Measurements from ENCODE around the gene DUSP18. TPM values are rescaled to one million over a fixed set of nuclear protein-coding genes. Genes with fewer than 3 reads are reported as not detected.
A peak's percentile ranks its signal among the peaks of the same experiment; 100 is the strongest.

The DUSP18 gene
- total and polyA plus RNA-seq, 2 of the 13 experiments (the other 11 are each of a cell fraction or from before 2014, with no cell fraction given) = 1.4 to 2.3 TPM

- no peak for DNase-seq (ENCODE audit: low spot score)
- H3K27ac ChIP-seq (ENCODE audit: extremely low read length, insufficient read depth, low read length) = no peak overlapping the region
- FAIRE-seq = no peak
- TF ChIP-seq NCOA2 (CRISPR knock-in tag; IDR thresholded peaks at IDR 0.05) = no peak
- TF ChIP-seq SSRP1 (CRISPR knock-in tag; IDR thresholded peaks at IDR 0.05) = no peak
- no peak for TF ChIP-seq NFKBIZ (CRISPR knock-in tag; IDR thresholded peaks at IDR 0.05)
- no peak for TF ChIP-seq NFE2 (CRISPR knock-in tag; IDR thresholded peaks at IDR 0.05)
- no peak for TF ChIP-seq NFKB2 (CRISPR knock-in tag; IDR thresholded peaks at IDR 0.05; ENCODE audit: borderline replicate concordance)
- TF ChIP-seq ARNT (IDR thresholded peaks at IDR 0.05) = no peak
- no peak for TF ChIP-seq PHF8 (CRISPR knock-in tag; IDR thresholded peaks at IDR 0.05)
- no peak for TF ChIP-seq GABPA (IDR thresholded peaks at IDR 0.05; ENCODE audit: low read depth, low read length)
- no peak for TF ChIP-seq GABPA (CRISPR knock-in tag; IDR thresholded peaks at IDR 0.05; ENCODE audit: low read depth)
- no peak for TF ChIP-seq STAG1 (CRISPR knock-in tag; IDR thresholded peaks at IDR 0.05)
- peaks cover 4 to 32% of the 10 kb centered on the region in 2 experiments; a peak in 3 of 5 replicates for H3K27me3 ChIP-seq (ENCODE audit: control insufficient read depth in 1 of 2, insufficient read depth in 2 of 2, low read length in 2 of 2)
- in situ Hi-C loops (cut with HindIII; ENCODE audit: extremely low pct_ligation_motif_present, low pct_unique_long_range_greater_than_20kb) (no loop called here), intact Hi-C loops (cut with micrococcal nuclease; ENCODE audit: unreplicated experiment) (no loop called here)
- no peak for ATAC-seq
- H3K4me3 ChIP-seq (replicated peaks in 1 of 3; ENCODE audit: insufficient read depth in 1 of 3, low read depth in 2 of 3, low read length in 3 of 3) = no peak overlapping the region
- no peak overlapping the region for H3K4me2 ChIP-seq (ENCODE audit: low read depth, low read length)
- peaks cover 9% of the 10 kb centered on the region for H3K4me1 ChIP-seq (ENCODE audit: insufficient read depth, low read length)
- WGBS (ENCODE audit: low lambda C conversion rate) = 76% methylated on average over 7 of the region's 7 CpGs
- no peaks in the 10 kb centered on the region for H3K36me3 ChIP-seq (replicated peaks in 1 of 2; ENCODE audit: control insufficient read depth in 1 of 2, insufficient read depth in 2 of 2, low read length in 2 of 2)
- ChIA-PET CTCF (ENCODE audit: low intra/inter-chr PET ratio, low total read pairs) (no interaction called here), POLR2A (no interaction called here)
- H3K9ac ChIP-seq (ENCODE audit: insufficient read depth, low read depth, low read length) = no peak overlapping the region
- no TSS peak for BruUV-seq (replicated peaks)
- H3K9me3 ChIP-seq (ENCODE audit: low read length) = no peaks in the 10 kb centered on the region
- peaks cover 5% of the 10 kb centered on the region; the same call in 1 of the 2 replicates for H4K20me1 ChIP-seq (ENCODE audit: insufficient read depth, low read length)
- H3K79me2 ChIP-seq (ENCODE audit: insufficient read depth, low read length) = no peaks in the 10 kb centered on the region
- no peak overlapping the region for H2AFZ ChIP-seq (ENCODE audit: low read length)
These were observed 30.3 kb upstream of the DUSP18 start for GRCh38 chr22:30697975-30698374.

- intact Hi-C loops (cut with micrococcal nuclease; ENCODE audit: unreplicated experiment) = no loop called here
- Histone ChIP-seq H3K4me1 (ENCODE audit: insufficient read depth, low read length) (peaks cover 9% of the 10 kb centered on the region), H4K20me1 (ENCODE audit: insufficient read depth, low read length) (peaks cover 5% of the 10 kb centered on the region; the same call in 1 of the 2 replicates), H3K27ac (ENCODE audit: extremely low read length, insufficient read depth, low read length) (no peak overlapping the region), H3K27me3 (ENCODE audit: control insufficient read depth in 1 of 2, insufficient read depth in 2 of 2, low read length in 2 of 2) (peaks cover 4 to 34% of the 10 kb centered on the region in 2 experiments; a peak in 4 of 5 replicates), H3K4me3 (replicated peaks in 1 of 3; ENCODE audit: insufficient read depth in 1 of 3, low read depth in 2 of 3, low read length in 3 of 3) (no peak overlapping the region), H2AFZ (ENCODE audit: low read length) (no peak overlapping the region), H3K9ac (ENCODE audit: insufficient read depth, low read depth, low read length) (no peak overlapping the region), H3K9me3 (ENCODE audit: low read length) (no peaks in the 10 kb centered on the region), H3K79me2 (ENCODE audit: insufficient read depth, low read length) (no peaks in the 10 kb centered on the region), H3K4me2 (ENCODE audit: low read depth, low read length) (no peak overlapping the region), H3K36me3 (replicated peaks in 1 of 2; ENCODE audit: control insufficient read depth in 1 of 2, insufficient read depth in 2 of 2, low read length in 2 of 2) (no peaks in the 10 kb centered on the region)
- ChIA-PET CTCF (ENCODE audit: low intra/inter-chr PET ratio, low total read pairs) (no interaction called here), POLR2A (no interaction called here)
- ATAC-seq = peak; percentile 37; the same call in 2 of the 3 replicates
- 58% methylated on average over 4 of the region's 7 CpGs for WGBS (ENCODE audit: low lambda C conversion rate)
- in situ Hi-C loops (cut with HindIII; ENCODE audit: extremely low pct_ligation_motif_present, low pct_unique_long_range_greater_than_20kb) = no loop called here
- no peak for DNase-seq (ENCODE audit: low spot score)
- FAIRE-seq = no peak
- no TSS peak for BruUV-seq (replicated peaks)
- no peak for TF ChIP-seq MIER3 (CRISPR knock-in tag; IDR thresholded peaks at IDR 0.05; ENCODE audit: borderline replicate concordance)
- no peak for TF ChIP-seq RERE (CRISPR knock-in tag; IDR thresholded peaks at IDR 0.05; ENCODE audit: low read depth)
- no peak for TF ChIP-seq GZF1 (CRISPR knock-in tag; IDR thresholded peaks at IDR 0.05)
- TF ChIP-seq ATRX (CRISPR knock-in tag; IDR thresholded peaks at IDR 0.05; ENCODE audit: borderline replicate concordance) = no peak
- TF ChIP-seq GFI1 (CRISPR knock-in tag; IDR thresholded peaks at IDR 0.05; ENCODE audit: borderline replicate concordance) = no peak
These were observed 28.4 kb upstream of the DUSP18 start for GRCh38 chr22:30695871-30696655.
